HG02759 (cell line): Measurements from ENCODE around the gene ARHGAP40.

Experiments used
- ATAC-seq: cut with Tn5 transposase; IDR thresholded peaks from one replicate; pipeline ENCODE4 v1.9.1; 2021; ENCODE audit warnings: mild to moderate bottlenecking, moderate library complexity; ENCODE audit not compliant: unreplicated experiment

The ARHGAP40 gene

GRCh38 chr20:38601216-38602184, at the start of gene ARHGAP40:
Gene ARHGAP40, plus strand, starts transcription at chr20:38601809.
- peak; percentile 67 for ATAC-seq

- ATAC-seq = no peak
These were observed 46.6 kb upstream of the ARHGAP40 start for GRCh38 chr20:38554986-38555385.

GRCh38 chr20:38555395-38555794, 46.2 kb upstream of the ARHGAP40 start:
- ATAC-seq = no peak

GRCh38 chr20:38557174-38557573, 44.4 kb upstream of the ARHGAP40 start:
- no peak for ATAC-seq

GRCh38 chr20:38558596-38559360, 42.8 kb upstream of the ARHGAP40 start:
- no peak for ATAC-seq

GRCh38 chr20:38559764-38560163, 41.8 kb upstream of the ARHGAP40 start:
- no peak for ATAC-seq

GRCh38 chr20:38563802-38564431, 37.7 kb upstream of the ARHGAP40 start:
- no peak for ATAC-seq

- ATAC-seq = no peak
These were observed 36.9 kb upstream of the ARHGAP40 start for GRCh38 chr20:38564680-38565079.

- ATAC-seq = no peak
These were observed 35.5 kb upstream of the ARHGAP40 start for GRCh38 chr20:38566036-38566598.

- no peak for ATAC-seq
These were observed 31.7 kb upstream of the ARHGAP40 start for GRCh38 chr20:38569747-38570525.

- ATAC-seq = no peak
These were observed 28.2 kb upstream of the ARHGAP40 start for GRCh38 chr20:38573413-38573812.

- ATAC-seq = no peak
These were observed 22.2 kb upstream of the ARHGAP40 start for GRCh38 chr20:38579219-38579910.

GRCh38 chr20:38579921-38580320, 21.7 kb upstream of the ARHGAP40 start:
- ATAC-seq = no peak

GRCh38 chr20:38581013-38581412, 20.6 kb upstream of the ARHGAP40 start, which contains the start of gene ADIG:
Gene ADIG, plus strand, starts transcription at chr20:38581197. Its CDS starts 54 bp downstream, at chr20:38581251.
- no peak for ATAC-seq

- no peak for ATAC-seq
These were observed 19.7 kb upstream of the ARHGAP40 start for GRCh38 chr20:38581830-38582358.

GRCh38 chr20:38583306-38583705, 18.3 kb upstream of the ARHGAP40 start:
- ATAC-seq = no peak

GRCh38 chr20:38584099-38584763, 17.4 kb upstream of the ARHGAP40 start:
- no peak for ATAC-seq

GRCh38 chr20:38585404-38586180, 16.0 kb upstream of the ARHGAP40 start:
- ATAC-seq = no peak
